ENCODE measurements around the gene PCSK4. TPM values are rescaled to one million over a fixed set of nuclear protein-coding genes. Genes with fewer than 3 reads are reported as not detected.

PCSK4 gene
- total RNA-seq, 1 donor from 2014 or later = 1.5 TPM

GRCh38 chr19:1450735-1451731 lies 39.1 kb downstream of the PCSK4 start:
- Histone ChIP-seq H3K27ac (no peak overlapping the region), H3K4me3 (no peak overlapping the region), H3K36me3 (no peaks in the 10 kb centered on the region), H3K4me1 (peaks cover 17 to 18% of the 10 kb centered on the region in 2 donors), H3K27me3 (peaks cover 50% of the 10 kb centered on the region), H3K9me3 (no peaks in the 10 kb centered on the region)
- TF ChIP-seq CTCF (IDR thresholded peaks at IDR 0.05) = no peak
- intact Hi-C loops (cut with DNase I) = no loop called here
- no peak for DNase-seq (ENCODE audit: low spot score in 2 of 2)

- peaks cover 22 to 28% of the 10 kb centered on the region in 2 donors for H3K4me1 ChIP-seq
- TF ChIP-seq CTCF (IDR thresholded peaks at IDR 0.05) = no peak
- no peak within 1 kb of the TSS for H3K4me3 ChIP-seq
- peaks cover 48% of the 10 kb centered on the region for H3K27me3 ChIP-seq
- no peak for DNase-seq (ENCODE audit: low spot score in 2 of 2)
- H3K36me3 ChIP-seq = no peaks in the 10 kb centered on the region
- no peak within 1 kb of the TSS for H3K27ac ChIP-seq
- intact Hi-C loops (cut with DNase I) = no loop called here
- H3K9me3 ChIP-seq = no peaks in the 10 kb centered on the region
Measured at GRCh38 chr19:1449467-1450442, 40.4 kb downstream of the PCSK4 start, which contains the start of gene APC2. APC2 (plus strand) TSS chr19:1450121; CDS start chr19:1453002, 2,881 bp downstream.

GRCh38 chr19:1447944-1448343 lies 42.2 kb downstream of the PCSK4 start:
- Histone ChIP-seq H3K4me1 (peaks cover 15 to 18% of the 10 kb centered on the region in 2 donors), H3K27ac (no peak overlapping the region), H3K27me3 (peaks cover 48% of the 10 kb centered on the region), H3K4me3 (no peak overlapping the region), H3K36me3 (no peaks in the 10 kb centered on the region), H3K9me3 (no peaks in the 10 kb centered on the region)
- TF ChIP-seq CTCF (IDR thresholded peaks at IDR 0.05) = no peak
- DNase-seq (ENCODE audit: low spot score in 2 of 2) = no peak
- intact Hi-C loops (cut with DNase I) = no loop called here

GRCh38 chr19:1447504-1447903 lies 42.6 kb downstream of the PCSK4 start:
- Histone ChIP-seq H3K4me1 (peaks cover 11 to 14% of the 10 kb centered on the region in 2 donors), H3K27ac (no peak overlapping the region), H3K4me3 (no peak overlapping the region), H3K9me3 (no peaks in the 10 kb centered on the region), H3K36me3 (peaks cover 0 to 4% of the 10 kb centered on the region in 2 donors), H3K27me3 (peaks cover 48% of the 10 kb centered on the region)
- DNase-seq (ENCODE audit: low spot score in 2 of 2) = no peak
- intact Hi-C loops (cut with DNase I) = no loop called here
- TF ChIP-seq CTCF (IDR thresholded peaks at IDR 0.05) = no peak

GRCh38 chr19:1446713-1447481 lies 43.3 kb downstream of the PCSK4 start:
- Histone ChIP-seq H3K9me3 (no peaks in the 10 kb centered on the region), H3K4me3 (peak overlapping the region; percentile 33 to 39), H3K4me1 (peaks cover 11 to 14% of the 10 kb centered on the region in 2 donors), H3K27ac (no peak overlapping the region), H3K27me3 (peaks cover 48% of the 10 kb centered on the region), H3K36me3 (peaks cover 0 to 10% of the 10 kb centered on the region in 2 donors)
- no peak for TF ChIP-seq CTCF (IDR thresholded peaks at IDR 0.05)
- intact Hi-C loops (cut with DNase I) = no loop called here
- DNase-seq (ENCODE audit: low spot score in 2 of 2) = no peak

Data from ascending aorta (tissue), 2 donors.